Left ventricle myocardium inferior (tissue), 1 donor: Measurements from ENCODE around the gene CATSPERD. TPM values are rescaled to one million over a fixed set of nuclear protein-coding genes. Genes with fewer than 3 reads are reported as not detected.

ENCODE experiments used
- DNase-seq: peaks from one replicate; pipeline ENCODE4 v3.0.0-alpha.2; 2020
- H3K27ac ChIP-seq: fragments of 200-600 bp; replicated peaks from 2 replicates; pipeline ENCODE4 v1.8.0; 2021
- H3K27me3 ChIP-seq: fragments of 200-600 bp; 2 replicates; pipeline ENCODE4 v1.8.0; 2021; ENCODE audit warnings: low read depth
- H3K36me3 ChIP-seq: fragments of 200-600 bp; 2 replicates; pipeline ENCODE4 v1.8.0; 2021
- H3K4me1 ChIP-seq: fragments of 200-600 bp; 2 replicates; pipeline ENCODE4 v1.8.0; 2021
- H3K4me3 ChIP-seq: fragments of 200-600 bp; 2 replicates; pipeline ENCODE4 v1.8.0; 2021; ENCODE audit warnings: mild to moderate bottlenecking, moderate library complexity
- H3K9me3 ChIP-seq: fragments of 200-600 bp; replicated peaks from 2 replicates; pipeline ENCODE4 v1.8.0; 2021
- CTCF ChIP-seq: fragments of 200-600 bp; IDR thresholded peaks from 2 replicates; pipeline ENCODE4 v1.8.0; 2021; ENCODE audit warnings: antibody characterized with exemption, mild to moderate bottlenecking, borderline replicate concordance
- intact Hi-C: fragments of 100-400 bp; cut with micrococcal nuclease; formaldehyde crosslinking; loops from one replicate; pipeline ENCODE4 v1.11.0; 2022
- total RNA-seq: library from RNA; stranded (reverse); fragmentation: NEBNext Ultra II Directional; extraction: Animal tissue kit (Norgen Biotek cat#: 25700); gene quantifications from one replicate; pipeline ENCODE4 v1.2.1, GENCODE V29; 2021
- donor health status: DM: no; HTN: yes; CAD: no; lungs with severe emphysema.

CATSPERD gene
- total RNA-seq, 1 donor from 2014 or later: not detected

GRCh38 chr19:5800361-5801270 is 80.2 kb downstream of the CATSPERD start:
- Histone ChIP-seq H3K36me3 (no peaks in the 10 kb centered on the region), H3K27me3 (peaks cover 74% of the 10 kb centered on the region), H3K9me3 (no peaks in the 10 kb centered on the region), H3K4me3 (no peak overlapping the region), H3K27ac (no peak overlapping the region), H3K4me1 (peaks cover 35% of the 10 kb centered on the region)
- intact Hi-C loops: no loop called here
- no peak for DNase-seq
- no peak for TF ChIP-seq CTCF

- TF ChIP-seq CTCF: no peak
- Histone ChIP-seq H3K27ac (no peak overlapping the region), H3K4me1 (peaks cover 35% of the 10 kb centered on the region), H3K4me3 (no peak overlapping the region), H3K27me3 (peaks cover 78% of the 10 kb centered on the region), H3K36me3 (no peaks in the 10 kb centered on the region), H3K9me3 (no peaks in the 10 kb centered on the region)
- intact Hi-C loops: no loop called here
- DNase-seq: no peak
These were observed 81.6 kb downstream of the CATSPERD start for GRCh38 chr19:5801796-5802619.

- intact Hi-C loops: no loop called here
These were observed 83.0 kb downstream of the CATSPERD start for GRCh38 chr19:5803441-5803751.

GRCh38 chr19:5803752-5804515 is 83.5 kb downstream of the CATSPERD start:
- peaks cover 29% of the 10 kb centered on the region for H3K4me1 ChIP-seq
- intact Hi-C loops: no loop called here
- no peaks in the 10 kb centered on the region for H3K9me3 ChIP-seq
- peak; percentile 83 for DNase-seq
- peak; percentile 87 for TF ChIP-seq CTCF
- peak overlapping the region; percentile 65 for H3K4me3 ChIP-seq
- H3K36me3 ChIP-seq: no peaks in the 10 kb centered on the region
- H3K27ac ChIP-seq: no peak overlapping the region
- H3K27me3 ChIP-seq: peaks cover 66% of the 10 kb centered on the region

More at GRCh38 chr19:5803441-5803751, 83.0 kb downstream of the CATSPERD start:
- peaks cover 72% of the 10 kb centered on the region for H3K27me3 ChIP-seq
- H3K9me3 ChIP-seq: no peaks in the 10 kb centered on the region
- H3K4me1 ChIP-seq: peaks cover 34% of the 10 kb centered on the region
- no peak for TF ChIP-seq CTCF
- peak overlapping the region; percentile 65 for H3K4me3 ChIP-seq
- no peak overlapping the region for H3K27ac ChIP-seq
- no peak for DNase-seq
- no peaks in the 10 kb centered on the region for H3K36me3 ChIP-seq
